OCI-LY1 (cell line): ENCODE results near the gene PDIK1L.

Experiments
- H2AFZ ChIP-seq: fragments of 200-600 bp; sonication (generic), shearing (Covaris generic); 2 replicates; pipeline ENCODE4 v1.6.0; 2014; ENCODE audit warnings: antibody characterized with exemption, mild to moderate bottlenecking, low read length
- H3F3A ChIP-seq: fragments of 200-600 bp; sonication (generic), shearing (Covaris generic); 2 replicates; pipeline ENCODE4 v1.6.0; 2014; ENCODE audit warnings: mild to moderate bottlenecking, antibody characterized with exemption, low read length, moderate library complexity; ENCODE audit not compliant: insufficient read depth
- H3K27ac ChIP-seq: fragments of 200-600 bp; sonication (generic); 2 replicates; pipeline ENCODE4 v1.5.1; 2014; ENCODE audit warnings: low read length, mixed run types, mild to moderate bottlenecking, low read depth; ENCODE audit not compliant: poor library complexity, severe bottlenecking
- H3K27me3 ChIP-seq: fragments of 200-600 bp; sonication (generic); 2 replicates; pipeline ENCODE4 v1.6.0; 2014; ENCODE audit warnings: antibody characterized with exemption, mild to moderate bottlenecking, low read length, moderate library complexity; ENCODE audit not compliant: insufficient read depth
- H3K36me3 ChIP-seq: fragments of 200-600 bp; sonication (generic); 2 replicates; pipeline ENCODE4 v1.6.1; 2014; ENCODE audit warnings: mild to moderate bottlenecking, antibody characterized with exemption, low read length, moderate library complexity, mixed read lengths; ENCODE audit not compliant: insufficient read depth
- H3K4me1 ChIP-seq: fragments of 200-600 bp; sonication (generic); 2 replicates; pipeline ENCODE4 v1.5.1; 2014; ENCODE audit warnings: mild to moderate bottlenecking, low read length, moderate library complexity; ENCODE audit not compliant: insufficient read depth, severe bottlenecking
- H3K4me2 ChIP-seq: fragments of 200-600 bp; sonication (generic), shearing (Covaris generic); 2 replicates; pipeline ENCODE4 v1.6.1; 2014; ENCODE audit warnings: low read length
- H3K4me3 ChIP-seq: fragments of 200-600 bp; sonication (generic); 2 replicates; pipeline ENCODE4 v1.5.1; 2014; ENCODE audit warnings: low read length, low read depth, mild to moderate bottlenecking, mixed read lengths; ENCODE audit not compliant: poor library complexity, severe bottlenecking
- H3K79me2 ChIP-seq: fragments of 200-600 bp; shearing (Covaris generic); 2 replicates; pipeline ENCODE4 v1.6.1; 2016; ENCODE audit warnings: mixed run types, low read length, mixed read lengths; ENCODE audit not compliant: insufficient read depth
- H3K9ac ChIP-seq: fragments of 200-600 bp; sonication (generic), shearing (Covaris generic); 2 replicates; pipeline ENCODE4 v1.6.1; 2014; ENCODE audit warnings: mild to moderate bottlenecking, low read length, mixed read lengths
- H3K9me2 ChIP-seq: fragments of 200-600 bp; sonication (generic), shearing (Covaris generic); 2 replicates; pipeline ENCODE4 v1.6.1; 2014; ENCODE audit warnings: low read depth, mild to moderate bottlenecking, low read length, mixed read lengths
- H3K9me3 ChIP-seq: fragments of 200-600 bp; shearing (Covaris generic); 2 replicates; pipeline ENCODE4 v1.6.1; 2014; ENCODE audit warnings: low read length, mixed read lengths
- H4K20me1 ChIP-seq: fragments of 200-600 bp; sonication (generic), shearing (Covaris generic); 2 replicates; pipeline ENCODE4 v1.6.0; 2016; ENCODE audit warnings: mild to moderate bottlenecking, low read length; ENCODE audit not compliant: insufficient read depth
- CTCF ChIP-seq: fragments of 200-600 bp; sonication (generic), shearing (Covaris generic); IDR thresholded peaks from 2 replicates; pipeline ENCODE4 v1.5.1; 2017; ENCODE audit warnings: mild to moderate bottlenecking, antibody characterized with exemption, low read length, moderate library complexity, mixed read lengths
- EZH2 ChIP-seq: fragments of 200-600 bp; sonication (generic), shearing (Covaris generic); IDR thresholded peaks from 2 replicates; pipeline ENCODE4 v1.8.0; 2017; ENCODE audit warnings: borderline replicate concordance, mixed run types, mild to moderate bottlenecking, antibody characterized with exemption, low read length, moderate library complexity, mixed read lengths

PDIK1L gene

GRCh38 chr1:26084844-26085243 lies 26.8 kb upstream of the PDIK1L start:
- Histone ChIP-seq H3K4me2 (no peak overlapping the region), H3K9ac (no peak overlapping the region), H3K36me3 (no peaks in the 10 kb centered on the region), H3K9me3 (no peaks in the 10 kb centered on the region), H2AFZ (no peak overlapping the region), H3K9me2 (no peaks in the 10 kb centered on the region), H3K4me1 (no peaks in the 10 kb centered on the region), H3K27me3 (0 out of 2 replicates have a peak, but pooled peaks cover 14% of the 10 kb centered on the region), H3F3A (no peaks in the 10 kb centered on the region), H3K79me2 (no peaks in the 10 kb centered on the region), H3K4me3 (no peak overlapping the region), H4K20me1 (no peaks in the 10 kb centered on the region), H3K27ac (no peak overlapping the region)
- no peak for TF ChIP-seq EZH2
- no peak for TF ChIP-seq CTCF

- Histone ChIP-seq H3K4me2 (no peak overlapping the region), H4K20me1 (no peaks in the 10 kb centered on the region), H2AFZ (no peak overlapping the region), H3K9me2 (no peaks in the 10 kb centered on the region), H3K36me3 (no peaks in the 10 kb centered on the region), H3K79me2 (no peaks in the 10 kb centered on the region), H3K9ac (no peak overlapping the region), H3K27ac (no peak overlapping the region), H3K27me3 (0 out of 2 replicates have a peak, but pooled peaks cover 13% of the 10 kb centered on the region), H3K9me3 (no peaks in the 10 kb centered on the region), H3K4me1 (no peaks in the 10 kb centered on the region), H3F3A (no peaks in the 10 kb centered on the region), H3K4me3 (no peak overlapping the region)
- no peak for TF ChIP-seq CTCF
- no peak for TF ChIP-seq EZH2
Observed at GRCh38 chr1:26089125-26089524, 22.5 kb upstream of the PDIK1L start.

GRCh38 chr1:26090893-26091292 lies 20.7 kb upstream of the PDIK1L start:
- Histone ChIP-seq H3K9me2 (no peaks in the 10 kb centered on the region), H3K9me3 (no peaks in the 10 kb centered on the region), H3F3A (no peaks in the 10 kb centered on the region), H3K4me1 (no peaks in the 10 kb centered on the region), H2AFZ (no peak overlapping the region), H3K79me2 (no peaks in the 10 kb centered on the region), H4K20me1 (no peaks in the 10 kb centered on the region), H3K36me3 (no peaks in the 10 kb centered on the region), H3K9ac (no peak overlapping the region), H3K4me3 (no peak overlapping the region), H3K27ac (no peak overlapping the region), H3K27me3 (no peaks in the 10 kb centered on the region), H3K4me2 (no peak overlapping the region)
- TF ChIP-seq CTCF (no peak), EZH2 (no peak)
